Panc1 (cell line): ENCODE results near the gene ACAD9. TPM values are rescaled to one million over a fixed set of nuclear protein-coding genes. Genes with fewer than 3 reads are reported as not detected.

Experiments used
- ATAC-seq: fragments of 200-7000 bp; cut with Tn5 transposase; 2 replicates; pipeline ENCODE4 v1.9.1; 2020; ENCODE audit warnings: mild to moderate bottlenecking, moderate library complexity
- BruUV-seq: library from RNA; stranded (reverse); fragments of 400-500 nt; replicated peaks from 2 replicates; lab custom pipeline; 2021; lab: Mats Ljungman, UMichigan
- CTCF ChIA-PET: fragments of 300-600 bp; sonication (Branson Sonifier 250); formaldehyde crosslinking; loops from one replicate; lab custom pipeline; 2022; ENCODE audit warnings: antibody characterized with exemption; lab: Charles Lee
- POLR2A ChIA-PET: fragments of 300-600 bp; sonication (Branson Sonifier 250); formaldehyde crosslinking; loops from one replicate; lab custom pipeline; 2022; ENCODE audit warnings: antibody characterized with exemption; lab: Charles Lee
- DNase-seq: peaks from one replicate; pipeline ENCODE4 v3.0.0-alpha.2; 2010; ENCODE audit warnings: low read depth, low spot score
- H3K27ac ChIP-seq: 2 replicates; pipeline ENCODE4 v1.5.1; 2011; ENCODE audit warnings: mild to moderate bottlenecking, low read length, inconsistent platforms
- H3K27me3 ChIP-seq: fragments of 200-500 bp; sonication (Bioruptor generic); 2 replicates; pipeline ENCODE4 v1.6.0; 2014; ENCODE audit warnings: low read length, inconsistent platforms; ENCODE audit not compliant: control insufficient read depth, insufficient read depth
- H3K36me3 ChIP-seq: fragments of 200-500 bp; sonication (Bioruptor generic); 2 replicates; pipeline ENCODE4 v1.5.1; 2014; ENCODE audit warnings: inconsistent platforms, mild to moderate bottlenecking, low read length, moderate library complexity; ENCODE audit not compliant: control insufficient read depth, insufficient read depth
- H3K4me1 ChIP-seq: 2 replicates; pipeline ENCODE4 v1.5.1; 2011; ENCODE audit warnings: inconsistent platforms, mild to moderate bottlenecking, low read length, moderate library complexity; ENCODE audit not compliant: control insufficient read depth, insufficient read depth
- H3K4me3 ChIP-seq, 2 experiments: 2 replicates each; pipeline ENCODE4 v1.5.1; 2011 to 2012; ENCODE audit warnings: low read depth in 2 of 2, low read length in 2 of 2, mild to moderate bottlenecking in 2 of 2, inconsistent platforms in 1 of 2, moderate library complexity in 1 of 2
- H3K9me3 ChIP-seq: fragments of 200-500 bp; sonication (Bioruptor generic); 2 replicates; pipeline ENCODE4 v1.5.1; 2014; ENCODE audit warnings: low read depth, mild to moderate bottlenecking, inconsistent platforms, low read length, moderate library complexity; ENCODE audit not compliant: control insufficient read depth, insufficient read depth
- POLR2AphosphoS5 ChIP-seq: IDR thresholded peaks from 2 replicates; pipeline ENCODE4 v1.6.1; 2012; ENCODE audit warnings: mild to moderate bottlenecking, low read depth, low read length, moderate library complexity
- SIN3A ChIP-seq: IDR thresholded peaks from 2 replicates; pipeline ENCODE4 v1.6.1; 2012; ENCODE audit warnings: low read depth, mild to moderate bottlenecking, low read length, moderate library complexity, borderline replicate concordance; ENCODE audit not compliant: insufficient read depth
- TCF7L2 ChIP-seq: IDR thresholded peaks from 2 replicates; pipeline ENCODE4 v1.6.1; 2011; ENCODE audit warnings: mild to moderate bottlenecking, low read depth, low read length, inconsistent platforms
- in situ Hi-C: cut with HindIII; loops from 2 replicates; pipeline ENCODE4 v1.10.0; 2016; ENCODE audit warnings: low sequenced_read_pairs, low pct_unique_long_range_greater_than_20kb
- intact Hi-C: fragments of 100-400 bp; cut with micrococcal nuclease; formaldehyde crosslinking; loops from one replicate; pipeline ENCODE4 v1.10.0; 2022; ENCODE audit not compliant: unreplicated experiment
- total RNA-seq: library from RNA; stranded (reverse); gene quantifications from one replicate; pipeline ENCODE4 v1.2.1, GENCODE V29; 2021; ENCODE audit not compliant: unreplicated experiment
- TF ChIP-seq, protein P1 (sequence below): fragments of 450-650 bp; IDR thresholded peaks from 2 replicates; pipeline ENCODE4 v1.5.1; 2017; ENCODE audit warnings: mild to moderate bottlenecking
- TF ChIP-seq, protein P2 (sequence below), 2 experiments: IDR thresholded peaks; 2 replicates each; pipeline ENCODE4 v1.6.1; 2011 to 2012; ENCODE audit warnings: low read depth in 2 of 2, control low read depth in 1 of 2, low read length in 1 of 2, mild to moderate bottlenecking in 1 of 2, moderate library complexity in 1 of 2; ENCODE audit not compliant: insufficient read depth in 1 of 2

Gene ACAD9
- total RNA-seq, 1 experiment from 2014 or later, result 70.9 TPM

DNA sequence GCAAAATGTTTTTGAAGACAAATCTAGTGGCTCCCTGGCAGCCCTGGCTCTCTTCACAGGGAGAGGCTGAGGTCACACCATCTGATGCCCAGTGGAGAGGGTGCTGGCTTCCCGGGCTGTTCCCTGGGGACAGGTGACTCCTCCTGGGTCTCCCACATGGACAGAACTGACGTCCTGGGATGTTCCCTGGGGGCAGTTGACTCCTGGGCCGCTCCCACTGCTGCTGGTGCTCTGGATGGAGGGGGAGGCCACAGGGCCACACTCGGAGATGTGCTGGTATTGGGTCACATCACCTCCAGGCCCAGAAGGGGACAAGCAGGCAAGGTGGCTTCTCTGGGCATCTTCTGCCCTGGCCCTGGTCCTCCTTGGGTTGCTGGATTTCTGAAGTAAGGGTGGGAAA is 27.8 kb upstream of the ACAD9 start:
- intact Hi-C loops, result no loop called here
- H3K36me3 ChIP-seq, result no peaks in the 10 kb centered on the region
- BruUV-seq, result no TSS peak
- no peak overlapping the region for H3K4me3 ChIP-seq
- CTCF ChIA-PET, result interaction anchor here (1.1 kb wide), 1 partner anchor 171 kb away, joined by 4 read pairs; no protein-coding TSS in a partner anchor
- peaks cover 22% of the 10 kb centered on the region for H3K9me3 ChIP-seq
- DNase-seq (no peak), ATAC-seq (no peak)
- TF ChIP-seq, protein P1, sequence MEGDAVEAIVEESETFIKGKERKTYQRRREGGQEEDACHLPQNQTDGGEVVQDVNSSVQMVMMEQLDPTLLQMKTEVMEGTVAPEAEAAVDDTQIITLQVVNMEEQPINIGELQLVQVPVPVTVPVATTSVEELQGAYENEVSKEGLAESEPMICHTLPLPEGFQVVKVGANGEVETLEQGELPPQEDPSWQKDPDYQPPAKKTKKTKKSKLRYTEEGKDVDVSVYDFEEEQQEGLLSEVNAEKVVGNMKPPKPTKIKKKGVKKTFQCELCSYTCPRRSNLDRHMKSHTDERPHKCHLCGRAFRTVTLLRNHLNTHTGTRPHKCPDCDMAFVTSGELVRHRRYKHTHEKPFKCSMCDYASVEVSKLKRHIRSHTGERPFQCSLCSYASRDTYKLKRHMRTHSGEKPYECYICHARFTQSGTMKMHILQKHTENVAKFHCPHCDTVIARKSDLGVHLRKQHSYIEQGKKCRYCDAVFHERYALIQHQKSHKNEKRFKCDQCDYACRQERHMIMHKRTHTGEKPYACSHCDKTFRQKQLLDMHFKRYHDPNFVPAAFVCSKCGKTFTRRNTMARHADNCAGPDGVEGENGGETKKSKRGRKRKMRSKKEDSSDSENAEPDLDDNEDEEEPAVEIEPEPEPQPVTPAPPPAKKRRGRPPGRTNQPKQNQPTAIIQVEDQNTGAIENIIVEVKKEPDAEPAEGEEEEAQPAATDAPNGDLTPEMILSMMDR, result no peak
- TF ChIP-seq POLR2AphosphoS5 (no peak), SIN3A (no peak), TCF7L2 (no peak)
- TF ChIP-seq, protein P2, sequence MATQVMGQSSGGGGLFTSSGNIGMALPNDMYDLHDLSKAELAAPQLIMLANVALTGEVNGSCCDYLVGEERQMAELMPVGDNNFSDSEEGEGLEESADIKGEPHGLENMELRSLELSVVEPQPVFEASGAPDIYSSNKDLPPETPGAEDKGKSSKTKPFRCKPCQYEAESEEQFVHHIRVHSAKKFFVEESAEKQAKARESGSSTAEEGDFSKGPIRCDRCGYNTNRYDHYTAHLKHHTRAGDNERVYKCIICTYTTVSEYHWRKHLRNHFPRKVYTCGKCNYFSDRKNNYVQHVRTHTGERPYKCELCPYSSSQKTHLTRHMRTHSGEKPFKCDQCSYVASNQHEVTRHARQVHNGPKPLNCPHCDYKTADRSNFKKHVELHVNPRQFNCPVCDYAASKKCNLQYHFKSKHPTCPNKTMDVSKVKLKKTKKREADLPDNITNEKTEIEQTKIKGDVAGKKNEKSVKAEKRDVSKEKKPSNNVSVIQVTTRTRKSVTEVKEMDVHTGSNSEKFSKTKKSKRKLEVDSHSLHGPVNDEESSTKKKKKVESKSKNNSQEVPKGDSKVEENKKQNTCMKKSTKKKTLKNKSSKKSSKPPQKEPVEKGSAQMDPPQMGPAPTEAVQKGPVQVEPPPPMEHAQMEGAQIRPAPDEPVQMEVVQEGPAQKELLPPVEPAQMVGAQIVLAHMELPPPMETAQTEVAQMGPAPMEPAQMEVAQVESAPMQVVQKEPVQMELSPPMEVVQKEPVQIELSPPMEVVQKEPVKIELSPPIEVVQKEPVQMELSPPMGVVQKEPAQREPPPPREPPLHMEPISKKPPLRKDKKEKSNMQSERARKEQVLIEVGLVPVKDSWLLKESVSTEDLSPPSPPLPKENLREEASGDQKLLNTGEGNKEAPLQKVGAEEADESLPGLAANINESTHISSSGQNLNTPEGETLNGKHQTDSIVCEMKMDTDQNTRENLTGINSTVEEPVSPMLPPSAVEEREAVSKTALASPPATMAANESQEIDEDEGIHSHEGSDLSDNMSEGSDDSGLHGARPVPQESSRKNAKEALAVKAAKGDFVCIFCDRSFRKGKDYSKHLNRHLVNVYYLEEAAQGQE (IDR thresholded peaks at IDR 0.05; ENCODE audit: insufficient read depth in 1 of 2, low read depth in 2 of 2, low read length in 1 of 2), result no peak
- no peaks in the 10 kb centered on the region for H3K27me3 ChIP-seq
- in situ Hi-C loops, result loop anchor here (5.0 kb wide), 1 partner anchor 54 kb away; no protein-coding TSS in a partner anchor
- H3K4me1 ChIP-seq, result no peaks in the 10 kb centered on the region
- H3K27ac ChIP-seq, result no peak overlapping the region
- POLR2A ChIA-PET, result no interaction called here

DNA sequence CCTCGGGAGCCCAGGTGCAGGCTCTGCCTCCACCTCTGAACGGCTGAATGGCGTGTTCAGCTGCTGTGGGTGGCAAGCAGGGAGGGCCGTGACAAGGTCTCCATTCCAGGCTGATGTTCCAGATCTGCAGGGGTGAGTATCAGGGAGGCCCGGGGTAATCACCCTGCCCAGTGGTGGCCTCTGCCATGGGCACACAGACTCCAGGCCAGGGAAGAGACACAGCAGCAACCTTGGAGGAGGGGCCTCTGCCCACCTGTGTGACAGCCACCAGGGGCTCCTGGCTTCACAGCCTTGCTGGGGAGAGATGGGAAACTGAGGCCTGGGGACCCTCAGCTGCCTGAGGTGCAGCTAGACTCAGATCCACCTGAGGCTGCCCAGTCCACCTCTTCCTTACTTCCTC is 25.6 kb upstream of the ACAD9 start:
- Histone ChIP-seq H3K27me3 (no peaks in the 10 kb centered on the region), H3K36me3 (no peaks in the 10 kb centered on the region), H3K27ac (no peak overlapping the region), H3K4me1 (no peaks in the 10 kb centered on the region), H3K9me3 (peaks cover 33% of the 10 kb centered on the region), H3K4me3 (no peak overlapping the region)
- DNase-seq (no peak), ATAC-seq (no peak)
- TF ChIP-seq POLR2AphosphoS5 (no peak), SIN3A (no peak), TCF7L2 (no peak)
- TF ChIP-seq, protein P1, result no peak
- TF ChIP-seq, protein P2 (IDR thresholded peaks at IDR 0.05; ENCODE audit: insufficient read depth in 1 of 2, low read depth in 2 of 2, low read length in 1 of 2), result no peak
- BruUV-seq, result no TSS peak
- intact Hi-C loops (no loop called here), in situ Hi-C loops (loop anchor here (5.0 kb wide), 1 partner anchor 57 kb away; no protein-coding TSS in a partner anchor)
- ChIA-PET CTCF (no interaction called here), POLR2A (no interaction called here)
